Measurements from ENCODE around the gene PPFIA3. TPM values are rescaled to one million over a fixed set of nuclear protein-coding genes. Genes with fewer than 3 reads are reported as not detected.

PPFIA3 gene
- polyA plus RNA-seq, 2 of the 4 experiments (the other 2 are of a cell fraction) = 3.2 to 7.3 TPM

- TF ChIP-seq USF2 (IDR thresholded peaks at IDR 0.05) (peak; percentile 92), EP300 (IDR thresholded peaks at IDR 0.05) (no peak), ZNF302 (CRISPR knock-in tag; IDR thresholded peaks at IDR 0.05) (no peak), TP53 (CRISPR knock-in tag; IDR thresholded peaks at IDR 0.05) (no peak), BHLHE40 (IDR thresholded peaks at IDR 0.05; ENCODE audit: low read depth, low read length) (no peak), RAD21 (conservative IDR thresholded peaks at IDR 0.05 in 1 of 2, IDR thresholded peaks at IDR 0.05 in 1 of 2) (no peak), CHD2 (IDR thresholded peaks at IDR 0.05; ENCODE audit: low read length, partially characterized antibody) (no peak), NFE2L2 (conservative IDR thresholded peaks at IDR 0.05; ENCODE audit: low read length) (no peak), HOXA7 (CRISPR knock-in tag; IDR thresholded peaks at IDR 0.05) (no peak), ZFP36 (IDR thresholded peaks at IDR 0.05; ENCODE audit: borderline replicate concordance, partially characterized antibody) (no peak), PBX3 (IDR thresholded peaks at IDR 0.05) (no peak), KDM5A (IDR thresholded peaks at IDR 0.05) (no peak), MAZ (IDR thresholded peaks at IDR 0.05; ENCODE audit: borderline replicate concordance, low read depth, low read length) (no peak), SMC3 (IDR thresholded peaks at IDR 0.05) (no peak; the same call in none of the 3 replicates), ZSCAN20 (CRISPR knock-in tag; IDR thresholded peaks at IDR 0.05) (no peak), HDAC2 (IDR thresholded peaks at IDR 0.05) (no peak), PHF8 (IDR thresholded peaks at IDR 0.05; ENCODE audit: borderline replicate concordance, low read depth) (no peak), RCOR1 (IDR thresholded peaks at IDR 0.05; ENCODE audit: low read depth, low read length) (no peak), CHD4 (IDR thresholded peaks at IDR 0.05; ENCODE audit: borderline replicate concordance) (no peak), JUNB (IDR thresholded peaks at IDR 0.05) (no peak), POLR2A (IDR thresholded peaks at IDR 0.05; ENCODE audit: low read length) (peak; percentile 78), MAX (IDR thresholded peaks at IDR 0.05) (peak; percentile 83), SREBF2 (IDR thresholded peaks at IDR 0.05) (no peak), FOSB (CRISPR knock-in tag; IDR thresholded peaks at IDR 0.05) (no peak), FOXS1 (CRISPR knock-in tag; IDR thresholded peaks at IDR 0.05) (no peak), MYC (IDR thresholded peaks at IDR 0.05; ENCODE audit: borderline replicate concordance, low read length) (no peak), HEYL (CRISPR knock-in tag; IDR thresholded peaks at IDR 0.05) (no peak), E2F6 (IDR thresholded peaks at IDR 0.05; ENCODE audit: borderline replicate concordance, low read depth) (peak; percentile 75; the same call in 1 of the 2 replicates)
- TF ChIP-seq, protein P1, sequence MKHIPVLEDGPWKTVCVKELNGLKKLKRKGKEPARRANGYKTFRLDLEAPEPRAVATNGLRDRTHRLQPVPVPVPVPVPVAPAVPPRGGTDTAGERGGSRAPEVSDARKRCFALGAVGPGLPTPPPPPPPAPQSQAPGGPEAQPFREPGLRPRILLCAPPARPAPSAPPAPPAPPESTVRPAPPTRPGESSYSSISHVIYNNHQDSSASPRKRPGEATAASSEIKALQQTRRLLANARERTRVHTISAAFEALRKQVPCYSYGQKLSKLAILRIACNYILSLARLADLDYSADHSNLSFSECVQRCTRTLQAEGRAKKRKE (CRISPR knock-in tag; IDR thresholded peaks at IDR 0.05; ENCODE audit: low read depth) = 0 out of 2 replicates have a peak, but pooled peaks have one; percentile 76
- TF ChIP-seq, protein P2, sequence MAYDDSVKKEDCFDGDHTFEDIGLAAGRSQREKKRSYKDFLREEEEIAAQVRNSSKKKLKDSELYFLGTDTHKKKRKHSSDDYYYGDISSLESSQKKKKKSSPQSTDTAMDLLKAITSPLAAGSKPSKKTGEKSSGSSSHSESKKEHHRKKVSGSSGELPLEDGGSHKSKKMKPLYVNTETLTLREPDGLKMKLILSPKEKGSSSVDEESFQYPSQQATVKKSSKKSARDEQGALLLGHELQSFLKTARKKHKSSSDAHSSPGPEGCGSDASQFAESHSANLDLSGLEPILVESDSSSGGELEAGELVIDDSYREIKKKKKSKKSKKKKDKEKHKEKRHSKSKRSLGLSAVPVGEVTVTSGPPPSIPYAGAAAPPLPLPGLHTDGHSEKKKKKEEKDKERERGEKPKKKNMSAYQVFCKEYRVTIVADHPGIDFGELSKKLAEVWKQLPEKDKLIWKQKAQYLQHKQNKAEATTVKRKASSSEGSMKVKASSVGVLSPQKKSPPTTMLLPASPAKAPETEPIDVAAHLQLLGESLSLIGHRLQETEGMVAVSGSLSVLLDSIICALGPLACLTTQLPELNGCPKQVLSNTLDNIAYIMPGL (CRISPR knock-in tag; IDR thresholded peaks at IDR 0.05; ENCODE audit: borderline replicate concordance) = no peak
- TF ChIP-seq, protein P3, sequence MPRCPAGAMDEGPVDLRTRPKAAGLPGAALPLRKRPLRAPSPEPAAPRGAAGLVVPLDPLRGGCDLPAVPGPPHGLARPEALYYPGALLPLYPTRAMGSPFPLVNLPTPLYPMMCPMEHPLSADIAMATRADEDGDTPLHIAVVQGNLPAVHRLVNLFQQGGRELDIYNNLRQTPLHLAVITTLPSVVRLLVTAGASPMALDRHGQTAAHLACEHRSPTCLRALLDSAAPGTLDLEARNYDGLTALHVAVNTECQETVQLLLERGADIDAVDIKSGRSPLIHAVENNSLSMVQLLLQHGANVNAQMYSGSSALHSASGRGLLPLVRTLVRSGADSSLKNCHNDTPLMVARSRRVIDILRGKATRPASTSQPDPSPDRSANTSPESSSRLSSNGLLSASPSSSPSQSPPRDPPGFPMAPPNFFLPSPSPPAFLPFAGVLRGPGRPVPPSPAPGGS (IDR thresholded peaks at IDR 0.05) = peak; percentile 34; the same call in 1 of the 3 replicates
- TF ChIP-seq, protein P4, sequence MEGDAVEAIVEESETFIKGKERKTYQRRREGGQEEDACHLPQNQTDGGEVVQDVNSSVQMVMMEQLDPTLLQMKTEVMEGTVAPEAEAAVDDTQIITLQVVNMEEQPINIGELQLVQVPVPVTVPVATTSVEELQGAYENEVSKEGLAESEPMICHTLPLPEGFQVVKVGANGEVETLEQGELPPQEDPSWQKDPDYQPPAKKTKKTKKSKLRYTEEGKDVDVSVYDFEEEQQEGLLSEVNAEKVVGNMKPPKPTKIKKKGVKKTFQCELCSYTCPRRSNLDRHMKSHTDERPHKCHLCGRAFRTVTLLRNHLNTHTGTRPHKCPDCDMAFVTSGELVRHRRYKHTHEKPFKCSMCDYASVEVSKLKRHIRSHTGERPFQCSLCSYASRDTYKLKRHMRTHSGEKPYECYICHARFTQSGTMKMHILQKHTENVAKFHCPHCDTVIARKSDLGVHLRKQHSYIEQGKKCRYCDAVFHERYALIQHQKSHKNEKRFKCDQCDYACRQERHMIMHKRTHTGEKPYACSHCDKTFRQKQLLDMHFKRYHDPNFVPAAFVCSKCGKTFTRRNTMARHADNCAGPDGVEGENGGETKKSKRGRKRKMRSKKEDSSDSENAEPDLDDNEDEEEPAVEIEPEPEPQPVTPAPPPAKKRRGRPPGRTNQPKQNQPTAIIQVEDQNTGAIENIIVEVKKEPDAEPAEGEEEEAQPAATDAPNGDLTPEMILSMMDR (IDR thresholded peaks at IDR 0.05) = peak; percentile 81
Measured at GRCh38 chr19:49113762-49114629, 5.3 kb upstream of the PPFIA3 start, which contains the start of gene LIN7B (continued).
